NCI-H510A treated with DMSO at 0.1 percent for 48 hours (cell line): ENCODE measurements around the gene CEP192.
"Not testable (repeated sequence)": the region's sequence is repeated elsewhere in the genome, so short reads cannot be mapped to it uniquely, and the experiment has no call there.

ENCODE experiments used
- DNase-seq: peaks from one replicate; lab custom pipeline; 2025; lab: John Stamatoyannopoulos, UW

Gene CEP192

GRCh38 chr18:13028869-13029268, 37.7 kb downstream of the CEP192 start:
- DNase-seq, result no peak

GRCh38 chr18:13032173-13032572, 41.0 kb downstream of the CEP192 start:
- no peak for DNase-seq

- DNase-seq, result no peak
Measured at GRCh38 chr18:13035249-13035914, 44.2 kb downstream of the CEP192 start.

- no peak for DNase-seq
Measured at GRCh38 chr18:13036622-13037320, 45.6 kb downstream of the CEP192 start.

- DNase-seq, result no peak
Measured at GRCh38 chr18:13039806-13040205, 48.6 kb downstream of the CEP192 start.

GRCh38 chr18:13043066-13043465, 51.9 kb downstream of the CEP192 start:
- DNase-seq, result no peak

GRCh38 chr18:13048061-13048595, 57.0 kb downstream of the CEP192 start:
- no peak for DNase-seq

- no peak for DNase-seq
Measured at GRCh38 chr18:13051159-13051558, 60.0 kb downstream of the CEP192 start.

- no peak for DNase-seq
Measured at GRCh38 chr18:13051950-13052349, 60.8 kb downstream of the CEP192 start.

- no peak for DNase-seq
Measured at GRCh38 chr18:13054336-13054735, 63.2 kb downstream of the CEP192 start.

GRCh38 chr18:13061630-13062189, 70.5 kb downstream of the CEP192 start:
- no peak for DNase-seq

GRCh38 chr18:13067124-13067523, 76.0 kb downstream of the CEP192 start:
- DNase-seq, result no peak

GRCh38 chr18:13067966-13068365, 76.8 kb downstream of the CEP192 start:
- DNase-seq, result no peak

GRCh38 chr18:13070460-13070859, 79.3 kb downstream of the CEP192 start:
- DNase-seq, result no peak

GRCh38 chr18:13076886-13077285, 85.7 kb downstream of the CEP192 start:
- no peak for DNase-seq

- no peak for DNase-seq
Measured at GRCh38 chr18:13077473-13077872, 86.3 kb downstream of the CEP192 start.

GRCh38 chr18:13078065-13078464, 86.9 kb downstream of the CEP192 start:
- DNase-seq, result not testable (repeated sequence)

GRCh38 chr18:13086906-13087305, 95.7 kb downstream of the CEP192 start:
- no peak for DNase-seq

- no peak for DNase-seq
Measured at GRCh38 chr18:13095466-13095865, 104.3 kb downstream of the CEP192 start.

- no peak for DNase-seq
Measured at GRCh38 chr18:13096232-13096631, 105.1 kb downstream of the CEP192 start.

- no peak for DNase-seq
Measured at GRCh38 chr18:13096719-13097118, 105.6 kb downstream of the CEP192 start.

- DNase-seq, result not testable (repeated sequence)
Measured at GRCh38 chr18:13098104-13098503, 106.9 kb downstream of the CEP192 start.

GRCh38 chr18:13099113-13099512, 108.0 kb downstream of the CEP192 start:
- no peak for DNase-seq
